ENCODE measurements around the gene PRPF40B. TPM values are rescaled to one million over a fixed set of nuclear protein-coding genes. Genes with fewer than 3 reads are reported as not detected.
A peak's percentile ranks its signal among the peaks of the same experiment; 100 is the strongest.

Gene PRPF40B
- total RNA-seq, 1 donor from 2014 or later = 16.3 TPM

- no peaks in the 10 kb centered on the region for H3K36me3 ChIP-seq (ENCODE audit: control insufficient read depth, insufficient read depth, low read length)
- TF ChIP-seq CTCF (IDR thresholded peaks at IDR 0.05; ENCODE audit: insufficient read depth, low read length, severe bottlenecking) = no peak
- FAIRE-seq = no peak
- no peak for DNase-seq (ENCODE audit: low read depth)
- H3K27me3 ChIP-seq (ENCODE audit: control insufficient read depth, insufficient read depth, low read length) = no peaks in the 10 kb centered on the region
- no peak overlapping the region for H3K4me3 ChIP-seq (ENCODE audit: low read depth, low read length)
Measured at GRCh38 chr12:49618576-49618975, 4.8 kb upstream of the PRPF40B start.

GRCh38 chr12:49619286-49619685 is 4.1 kb upstream of the PRPF40B start:
- Histone ChIP-seq H3K36me3 (ENCODE audit: control insufficient read depth, insufficient read depth, low read length) (no peaks in the 10 kb centered on the region), H3K4me3 (ENCODE audit: low read depth, low read length) (no peak overlapping the region), H3K27me3 (ENCODE audit: control insufficient read depth, insufficient read depth, low read length) (no peaks in the 10 kb centered on the region)
- FAIRE-seq (no peak), DNase-seq (ENCODE audit: low read depth) (peak; percentile 65)
- no peak for TF ChIP-seq CTCF (IDR thresholded peaks at IDR 0.05; ENCODE audit: insufficient read depth, low read length, severe bottlenecking)

- DNase-seq (ENCODE audit: low read depth) = no peak
- H3K36me3 ChIP-seq (ENCODE audit: control insufficient read depth, insufficient read depth, low read length) = no peaks in the 10 kb centered on the region
- TF ChIP-seq CTCF (IDR thresholded peaks at IDR 0.05; ENCODE audit: insufficient read depth, low read length, severe bottlenecking) = no peak
- no peaks in the 10 kb centered on the region for H3K27me3 ChIP-seq (ENCODE audit: control insufficient read depth, insufficient read depth, low read length)
- peak overlapping the region; percentile 50 for H3K4me3 ChIP-seq (ENCODE audit: low read depth, low read length)
- FAIRE-seq = no peak
Measured at GRCh38 chr12:49621651-49622500, 1.5 kb upstream of the PRPF40B start.

GRCh38 chr12:49622501-49623141 is 740 bp upstream of the PRPF40B start:
- H3K36me3 ChIP-seq (ENCODE audit: control insufficient read depth, insufficient read depth, low read length) = no peaks in the 10 kb centered on the region
- H3K27me3 ChIP-seq (ENCODE audit: control insufficient read depth, insufficient read depth, low read length) = no peaks in the 10 kb centered on the region
- TF ChIP-seq CTCF (IDR thresholded peaks at IDR 0.05; ENCODE audit: insufficient read depth, low read length, severe bottlenecking) = no peak
- peak overlapping the region; percentile 50 for H3K4me3 ChIP-seq (ENCODE audit: low read depth, low read length)
- FAIRE-seq (no peak), DNase-seq (ENCODE audit: low read depth) (peak; percentile 26)

GRCh38 chr12:49624921-49625577 is 1.7 kb downstream of the PRPF40B start:
- no peak for TF ChIP-seq CTCF (IDR thresholded peaks at IDR 0.05; ENCODE audit: insufficient read depth, low read length, severe bottlenecking)
- Histone ChIP-seq H3K4me3 (ENCODE audit: low read depth, low read length) (no peak overlapping the region), H3K27me3 (ENCODE audit: control insufficient read depth, insufficient read depth, low read length) (no peaks in the 10 kb centered on the region), H3K36me3 (ENCODE audit: control insufficient read depth, insufficient read depth, low read length) (no peaks in the 10 kb centered on the region)
- DNase-seq (ENCODE audit: low read depth) (peak; percentile 93), FAIRE-seq (no peak)

Measured in bronchial epithelial cell (primary cell).